Measurements from ENCODE around the gene SLC35B2. TPM values are rescaled to one million over a fixed set of nuclear protein-coding genes. Genes with fewer than 3 reads are reported as not detected.

Gene SLC35B2
- total and polyA plus RNA-seq, 11 donors = 10.2 to 36.7 (median 26.4) TPM

DNA sequence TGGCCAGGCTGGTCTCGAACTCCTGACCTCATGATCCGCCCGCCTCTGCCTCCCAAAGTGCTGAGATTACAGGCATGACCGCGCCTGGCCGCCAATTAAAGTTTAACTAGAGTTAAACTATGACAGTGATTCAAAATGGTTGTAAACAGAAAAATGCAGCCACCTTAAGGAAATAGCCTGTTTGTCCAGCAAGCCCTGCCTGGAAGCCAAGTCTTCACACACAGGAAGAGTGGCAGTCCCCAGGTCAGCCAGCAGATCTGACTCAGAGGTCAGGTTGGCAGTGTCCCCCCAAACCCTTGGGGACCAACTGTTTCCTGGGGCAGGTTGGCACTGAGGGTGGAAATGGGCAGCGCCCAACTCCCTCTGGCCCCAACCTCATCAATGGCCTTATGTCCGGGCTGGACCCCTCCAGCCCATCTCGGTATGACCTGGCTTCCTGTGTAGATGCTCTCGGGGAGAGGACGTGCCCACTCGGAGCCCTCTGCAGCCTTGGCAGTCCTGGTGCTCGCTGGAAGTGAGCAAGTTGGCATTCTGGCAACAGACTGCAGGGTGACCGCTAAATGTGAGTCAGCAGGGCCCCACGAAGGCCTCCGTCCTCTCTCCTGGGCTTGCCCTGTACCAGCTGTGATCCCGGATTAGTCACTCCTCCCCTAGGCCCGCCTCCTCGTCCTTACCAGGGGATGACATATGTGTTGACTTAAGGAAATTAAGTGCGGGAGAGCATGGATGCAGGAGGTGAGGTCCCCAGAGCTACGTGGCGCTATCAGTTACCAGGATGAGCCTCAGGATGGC lies 20.1 kb downstream of the SLC35B2 start:
- Histone ChIP-seq H3K27ac (peak overlapping the region; percentile 87 to 99 (median 95)), H3K9me3 (no peaks in the 10 kb centered on the region), H3K36me3 (peaks cover 0 to 22% (median 10%) of the 10 kb centered on the region in 9 donors), H3K27me3 (no peaks in the 10 kb centered on the region), H3K4me3 (peak overlapping the region; percentile 32 to 75 (median 62)), H3K4me1 (peaks cover 3 to 59% (median 44%) of the 10 kb centered on the region in 12 donors)
- 33 to 75% (median 37%) methylated on average over 7 to 22 of the region's 22 CpGs for WGBS, 4 donors
- peak; percentile 81 to 92 (median 88) for ATAC-seq
- DNase-seq = peak; percentile 87 to 96 (median 91)
- intact Hi-C loops (cut with DNase I) = loop anchor here in 5 of 10 donors (1.0 to 10.0 kb wide), 6 partner anchors 16 to 462 kb away; partner anchors contain the start of gene VEGFA (in 1 of the 5)
- no peak for TF ChIP-seq POLR2A (IDR thresholded peaks at IDR 0.05)
- TF ChIP-seq, protein P1, sequence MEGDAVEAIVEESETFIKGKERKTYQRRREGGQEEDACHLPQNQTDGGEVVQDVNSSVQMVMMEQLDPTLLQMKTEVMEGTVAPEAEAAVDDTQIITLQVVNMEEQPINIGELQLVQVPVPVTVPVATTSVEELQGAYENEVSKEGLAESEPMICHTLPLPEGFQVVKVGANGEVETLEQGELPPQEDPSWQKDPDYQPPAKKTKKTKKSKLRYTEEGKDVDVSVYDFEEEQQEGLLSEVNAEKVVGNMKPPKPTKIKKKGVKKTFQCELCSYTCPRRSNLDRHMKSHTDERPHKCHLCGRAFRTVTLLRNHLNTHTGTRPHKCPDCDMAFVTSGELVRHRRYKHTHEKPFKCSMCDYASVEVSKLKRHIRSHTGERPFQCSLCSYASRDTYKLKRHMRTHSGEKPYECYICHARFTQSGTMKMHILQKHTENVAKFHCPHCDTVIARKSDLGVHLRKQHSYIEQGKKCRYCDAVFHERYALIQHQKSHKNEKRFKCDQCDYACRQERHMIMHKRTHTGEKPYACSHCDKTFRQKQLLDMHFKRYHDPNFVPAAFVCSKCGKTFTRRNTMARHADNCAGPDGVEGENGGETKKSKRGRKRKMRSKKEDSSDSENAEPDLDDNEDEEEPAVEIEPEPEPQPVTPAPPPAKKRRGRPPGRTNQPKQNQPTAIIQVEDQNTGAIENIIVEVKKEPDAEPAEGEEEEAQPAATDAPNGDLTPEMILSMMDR (IDR thresholded peaks at IDR 0.05) = no peak

DNA sequence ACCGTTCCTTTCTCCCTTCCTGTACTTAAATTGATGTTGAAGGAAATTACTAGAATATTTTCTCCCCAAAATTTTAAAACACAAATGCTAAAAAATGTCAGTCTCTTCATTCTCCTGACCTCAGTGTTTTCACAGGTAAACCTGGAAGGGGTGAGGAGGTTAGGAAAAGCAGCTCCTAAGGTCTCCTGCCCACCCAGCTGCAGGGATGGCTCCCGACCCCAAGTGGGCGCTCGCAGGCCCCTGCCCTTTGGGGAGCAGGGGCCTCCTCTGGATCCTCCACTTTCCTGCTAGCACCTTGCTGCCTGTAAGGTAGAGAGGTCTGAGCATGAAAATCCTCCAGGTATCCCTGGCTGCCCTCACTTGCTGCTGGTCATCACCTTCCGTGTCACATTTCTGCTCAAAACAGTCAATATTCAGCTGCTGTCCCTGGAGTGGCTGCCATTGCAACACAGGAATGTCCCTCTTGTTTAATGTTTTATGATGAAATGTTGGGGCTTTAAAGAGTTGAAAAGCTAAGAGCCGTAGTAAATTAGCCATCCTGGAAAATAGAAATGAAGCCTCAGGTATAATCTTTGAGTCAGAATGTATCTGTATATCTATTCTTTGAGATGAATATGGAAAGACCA lies 21.3 kb downstream of the SLC35B2 start:
- 81 to 90% (median 90%) methylated on average over 3 to 6 of the region's 6 CpGs for WGBS, 4 donors
- intact Hi-C loops (cut with DNase I) = loop anchor here in 7 of 10 donors (2.0 to 10.0 kb wide), 8 partner anchors 15 to 461 kb away; partner anchors contain the start of gene VEGFA (in 1 of the 7)

DNA sequence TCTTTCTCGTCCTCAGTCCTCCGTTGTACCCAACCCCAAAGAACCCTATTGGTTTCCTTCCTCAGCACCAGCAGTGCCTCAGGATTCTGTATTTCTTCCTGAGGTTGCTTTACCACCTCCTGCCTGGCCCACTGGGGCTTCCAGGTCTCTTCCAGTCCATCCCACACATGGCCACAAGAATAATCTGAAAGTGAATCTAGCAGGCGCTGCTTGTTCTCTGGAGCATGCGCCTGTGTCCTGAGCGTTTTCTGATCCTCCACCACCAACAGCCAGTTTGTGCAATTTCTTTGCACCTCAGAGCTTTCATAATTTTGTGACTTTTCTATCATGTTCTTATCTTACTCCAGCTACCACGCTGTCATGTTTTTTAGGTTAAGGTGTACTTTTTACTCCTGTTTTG lies 22.1 kb downstream of the SLC35B2 start:
- Histone ChIP-seq H3K4me3 (no peak overlapping the region), H3K27me3 (no peaks in the 10 kb centered on the region), H3K4me1 (peaks cover 3 to 79% (median 52%) of the 10 kb centered on the region in 12 donors), H3K27ac (peak overlapping the region in 11 of 12 donors; percentile 78 to 99 (median 91)), H3K36me3 (peaks cover 0 to 41% (median 28%) of the 10 kb centered on the region in 9 donors), H3K9me3 (no peaks in the 10 kb centered on the region)
- ATAC-seq = no peak
- intact Hi-C loops (cut with DNase I) = loop anchor here in 7 of 10 donors (2.0 to 10.0 kb wide), 8 partner anchors 14 to 460 kb away; partner anchors contain the start of gene VEGFA (in 1 of the 7)
- no peak for DNase-seq
- no peak for TF ChIP-seq POLR2A (IDR thresholded peaks at IDR 0.05)
- TF ChIP-seq, protein P1 (IDR thresholded peaks at IDR 0.05) = no peak
- WGBS, 4 donors = 50 to 74% (median 67%) methylated on average over 6 of the region's 6 CpGs

More for the DNA sequence above, 21.3 kb downstream of the SLC35B2 start:
- Histone ChIP-seq H3K4me1 (peaks cover 3 to 72% (median 49%) of the 10 kb centered on the region in 12 donors), H3K36me3 (peaks cover 0 to 34% (median 21%) of the 10 kb centered on the region in 9 donors), H3K27ac (peak overlapping the region in 7 of 12 donors; percentile 80 to 99 (median 92)), H3K27me3 (no peaks in the 10 kb centered on the region), H3K9me3 (no peaks in the 10 kb centered on the region), H3K4me3 (no peak overlapping the region)
- ATAC-seq = no peak
- TF ChIP-seq, protein P1 (IDR thresholded peaks at IDR 0.05) = no peak
- TF ChIP-seq POLR2A (IDR thresholded peaks at IDR 0.05) = no peak
- no peak for DNase-seq
